OCI-LY1 (cell line): ENCODE data around the gene AFAP1.

Experiments
- H2AFZ ChIP-seq: fragments of 200-600 bp; sonication (generic), shearing (Covaris generic); 2 replicates; pipeline ENCODE4 v1.6.0; 2014; ENCODE audit warnings: antibody characterized with exemption, mild to moderate bottlenecking, low read length
- H3F3A ChIP-seq: fragments of 200-600 bp; sonication (generic), shearing (Covaris generic); 2 replicates; pipeline ENCODE4 v1.6.0; 2014; ENCODE audit warnings: mild to moderate bottlenecking, antibody characterized with exemption, low read length, moderate library complexity; ENCODE audit not compliant: insufficient read depth
- H3K27ac ChIP-seq: fragments of 200-600 bp; sonication (generic); 2 replicates; pipeline ENCODE4 v1.5.1; 2014; ENCODE audit warnings: low read length, mixed run types, mild to moderate bottlenecking, low read depth; ENCODE audit not compliant: poor library complexity, severe bottlenecking
- H3K27me3 ChIP-seq: fragments of 200-600 bp; sonication (generic); 2 replicates; pipeline ENCODE4 v1.6.0; 2014; ENCODE audit warnings: antibody characterized with exemption, mild to moderate bottlenecking, low read length, moderate library complexity; ENCODE audit not compliant: insufficient read depth
- H3K36me3 ChIP-seq: fragments of 200-600 bp; sonication (generic); 2 replicates; pipeline ENCODE4 v1.6.1; 2014; ENCODE audit warnings: mild to moderate bottlenecking, antibody characterized with exemption, low read length, moderate library complexity, mixed read lengths; ENCODE audit not compliant: insufficient read depth
- H3K4me1 ChIP-seq: fragments of 200-600 bp; sonication (generic); 2 replicates; pipeline ENCODE4 v1.5.1; 2014; ENCODE audit warnings: mild to moderate bottlenecking, low read length, moderate library complexity; ENCODE audit not compliant: insufficient read depth, severe bottlenecking
- H3K4me2 ChIP-seq: fragments of 200-600 bp; sonication (generic), shearing (Covaris generic); 2 replicates; pipeline ENCODE4 v1.6.1; 2014; ENCODE audit warnings: low read length
- H3K4me3 ChIP-seq: fragments of 200-600 bp; sonication (generic); 2 replicates; pipeline ENCODE4 v1.5.1; 2014; ENCODE audit warnings: low read length, low read depth, mild to moderate bottlenecking, mixed read lengths; ENCODE audit not compliant: poor library complexity, severe bottlenecking
- H3K79me2 ChIP-seq: fragments of 200-600 bp; shearing (Covaris generic); 2 replicates; pipeline ENCODE4 v1.6.1; 2016; ENCODE audit warnings: mixed run types, low read length, mixed read lengths; ENCODE audit not compliant: insufficient read depth
- H3K9ac ChIP-seq: fragments of 200-600 bp; sonication (generic), shearing (Covaris generic); 2 replicates; pipeline ENCODE4 v1.6.1; 2014; ENCODE audit warnings: mild to moderate bottlenecking, low read length, mixed read lengths
- H3K9me2 ChIP-seq: fragments of 200-600 bp; sonication (generic), shearing (Covaris generic); 2 replicates; pipeline ENCODE4 v1.6.1; 2014; ENCODE audit warnings: low read depth, mild to moderate bottlenecking, low read length, mixed read lengths
- H3K9me3 ChIP-seq: fragments of 200-600 bp; shearing (Covaris generic); 2 replicates; pipeline ENCODE4 v1.6.1; 2014; ENCODE audit warnings: low read length, mixed read lengths
- H4K20me1 ChIP-seq: fragments of 200-600 bp; sonication (generic), shearing (Covaris generic); 2 replicates; pipeline ENCODE4 v1.6.0; 2016; ENCODE audit warnings: mild to moderate bottlenecking, low read length; ENCODE audit not compliant: insufficient read depth
- CTCF ChIP-seq: fragments of 200-600 bp; sonication (generic), shearing (Covaris generic); IDR thresholded peaks from 2 replicates; pipeline ENCODE4 v1.5.1; 2017; ENCODE audit warnings: mild to moderate bottlenecking, antibody characterized with exemption, low read length, moderate library complexity, mixed read lengths
- EZH2 ChIP-seq: fragments of 200-600 bp; sonication (generic), shearing (Covaris generic); IDR thresholded peaks from 2 replicates; pipeline ENCODE4 v1.8.0; 2017; ENCODE audit warnings: borderline replicate concordance, mixed run types, mild to moderate bottlenecking, antibody characterized with exemption, low read length, moderate library complexity, mixed read lengths

The AFAP1 gene

GRCh38 chr4:7907142-7907541, 32.5 kb downstream of the AFAP1 start:
- Histone ChIP-seq H3K9ac (no peak overlapping the region), H3F3A (no peaks in the 10 kb centered on the region), H3K9me2 (no peaks in the 10 kb centered on the region), H3K4me1 (no peaks in the 10 kb centered on the region), H3K4me2 (no peak overlapping the region), H3K9me3 (no peaks in the 10 kb centered on the region), H3K4me3 (no peak overlapping the region), H3K27ac (no peak overlapping the region), H3K36me3 (no peaks in the 10 kb centered on the region), H3K79me2 (no peaks in the 10 kb centered on the region), H4K20me1 (no peaks in the 10 kb centered on the region), H2AFZ (no peak overlapping the region), H3K27me3 (no peaks in the 10 kb centered on the region)
- TF ChIP-seq CTCF (no peak), EZH2 (no peak)

DNA sequence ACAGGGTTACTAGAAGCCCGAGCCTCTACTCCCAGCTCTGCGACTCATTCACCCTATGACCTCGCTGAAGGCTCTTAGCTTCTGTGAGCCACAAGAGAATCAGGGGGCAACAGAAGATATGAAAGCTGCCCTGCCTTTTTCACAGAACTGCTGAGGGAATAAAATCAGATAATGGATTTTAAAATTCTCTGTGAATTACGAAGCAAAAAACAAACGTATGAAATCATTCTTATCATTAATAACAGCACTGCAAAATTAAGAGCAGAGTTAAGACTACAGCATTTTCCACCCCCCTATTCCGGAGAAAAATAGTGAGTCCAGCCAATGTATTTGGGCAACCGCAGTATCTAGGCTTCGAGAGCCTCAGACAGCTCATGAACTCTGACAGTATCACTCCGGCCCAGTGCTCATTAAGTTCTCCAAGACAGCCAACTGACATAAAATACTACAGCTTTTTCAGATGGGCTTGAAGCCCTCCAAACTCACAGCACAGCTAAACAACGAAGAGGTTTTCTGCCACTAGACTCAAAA, 33.4 kb downstream of the AFAP1 start:
- H2AFZ ChIP-seq = no peak overlapping the region
- H3K4me1 ChIP-seq = no peaks in the 10 kb centered on the region
- no peak overlapping the region for H3K27ac ChIP-seq
- no peaks in the 10 kb centered on the region for H3K9me3 ChIP-seq
- no peaks in the 10 kb centered on the region for H3K9me2 ChIP-seq
- no peaks in the 10 kb centered on the region for H3F3A ChIP-seq
- H3K27me3 ChIP-seq = no peaks in the 10 kb centered on the region
- no peak overlapping the region for H3K4me2 ChIP-seq
- H3K9ac ChIP-seq = no peak overlapping the region
- no peaks in the 10 kb centered on the region for H4K20me1 ChIP-seq
- no peak overlapping the region for H3K4me3 ChIP-seq
- no peaks in the 10 kb centered on the region for H3K79me2 ChIP-seq
- no peak for TF ChIP-seq CTCF
- no peak for TF ChIP-seq EZH2
- H3K36me3 ChIP-seq = no peaks in the 10 kb centered on the region

DNA sequence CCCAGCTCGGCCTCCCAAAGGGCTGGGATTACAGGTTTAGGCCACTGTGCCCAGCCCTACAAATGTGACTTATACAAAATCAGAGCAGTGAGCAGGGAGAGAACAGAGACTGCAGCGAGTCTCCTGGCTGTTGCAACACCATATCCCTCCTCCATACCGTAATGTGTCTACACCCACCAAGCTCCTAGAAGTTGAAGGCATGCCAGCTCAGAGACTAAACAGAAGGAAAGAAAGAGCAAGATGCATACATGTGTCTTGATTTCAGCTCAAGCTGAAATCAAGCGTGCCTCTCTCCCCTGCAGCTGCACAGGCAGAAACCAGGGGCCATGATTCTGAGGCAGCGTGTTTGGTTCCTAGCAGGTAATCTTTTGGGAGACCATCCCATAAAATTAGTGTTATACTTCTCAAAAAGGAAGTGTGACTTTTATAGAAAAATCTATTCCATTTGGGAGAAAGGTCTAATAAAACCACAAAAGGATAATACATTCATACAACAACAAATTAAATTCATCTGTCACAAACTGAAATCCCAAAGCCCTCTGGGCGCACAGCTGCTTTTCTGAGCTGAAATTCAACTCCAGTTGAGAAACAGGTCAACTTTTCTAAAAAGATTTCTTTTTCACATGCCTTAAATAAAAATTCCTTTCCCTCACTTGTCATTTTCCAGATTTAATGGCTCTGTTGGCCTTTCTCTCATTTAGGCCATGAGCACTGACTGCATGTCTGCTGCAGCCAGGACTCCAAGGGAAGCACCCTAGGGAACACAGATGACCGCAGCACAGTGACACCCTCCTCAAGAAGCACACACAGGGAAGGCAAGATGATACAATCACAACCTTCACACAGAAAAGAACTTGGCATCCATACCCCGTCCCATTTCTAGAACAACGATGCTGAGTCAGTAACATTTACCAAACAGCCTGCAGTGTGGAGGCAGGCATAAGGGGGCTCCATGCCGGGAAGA, 34.4 kb downstream of the AFAP1 start:
- Histone ChIP-seq H4K20me1 (no peaks in the 10 kb centered on the region), H3K4me1 (no peaks in the 10 kb centered on the region), H3K4me2 (no peak overlapping the region), H3K9me2 (no peaks in the 10 kb centered on the region), H3K36me3 (no peaks in the 10 kb centered on the region), H3K27me3 (no peaks in the 10 kb centered on the region), H3K79me2 (no peaks in the 10 kb centered on the region), H3K4me3 (no peak overlapping the region), H3K27ac (no peak overlapping the region), H3K9me3 (no peaks in the 10 kb centered on the region), H2AFZ (no peak overlapping the region), H3K9ac (no peak overlapping the region), H3F3A (no peaks in the 10 kb centered on the region)
- TF ChIP-seq EZH2 (no peak), CTCF (no peak)
